ENCODE data around the gene CD96. TPM values are rescaled to one million over a fixed set of nuclear protein-coding genes. Genes with fewer than 3 reads are reported as not detected.

Gene CD96
- total and polyA plus RNA-seq, 2 donors (not counting 1 experiment from before 2014, with no cell fraction given), result 0.10 TPM; not detected in 1

DNA sequence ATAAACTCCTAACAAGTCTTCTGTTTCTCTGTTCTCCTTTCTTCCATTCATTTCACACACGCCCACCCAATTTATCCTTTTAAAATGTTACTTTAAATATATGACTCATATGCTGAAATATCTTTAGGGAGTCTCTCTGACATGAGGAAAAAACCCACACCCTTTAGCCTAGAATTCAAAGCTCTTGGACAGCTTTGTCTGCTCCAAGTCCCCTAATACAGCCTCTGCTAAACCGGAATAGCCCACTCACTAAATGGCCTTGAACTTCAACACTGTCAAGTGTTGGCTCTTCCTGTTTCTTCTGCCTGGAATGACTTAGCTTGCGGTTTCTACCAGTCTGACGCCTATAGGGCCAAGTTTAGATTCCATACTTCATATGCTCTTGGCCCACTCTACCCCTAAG is 3.3 kb upstream of the CD96 start:
- Histone ChIP-seq H3K9me3 (ENCODE audit: control insufficient read depth, insufficient read depth, low read depth, low read length) (no peaks in the 10 kb centered on the region), H3K27ac (ENCODE audit: insufficient read depth, low read length) (no peak overlapping the region), H3K79me2 (ENCODE audit: control insufficient read depth, insufficient read depth, low read length) (no peaks in the 10 kb centered on the region), H2AFZ (ENCODE audit: low read length) (peak overlapping the region; percentile 21), H3K4me3 (replicated peaks in 1 of 4; ENCODE audit: control extremely low read depth in 1 of 4, insufficient read depth in 1 of 4, low read depth in 3 of 4, low read length in 4 of 4) (no peak overlapping the region), H3K4me1 (ENCODE audit: control insufficient read depth, extremely low read depth, insufficient read depth, low read length) (peaks cover 7% of the 10 kb centered on the region), H3K9ac (ENCODE audit: insufficient read depth, low read length) (no peak overlapping the region), H3K4me2 (ENCODE audit: extremely low read depth, insufficient read depth, low read length) (peak overlapping the region; percentile 40), H4K20me1 (ENCODE audit: control insufficient read depth, extremely low read depth, insufficient read depth, low read length) (no peaks in the 10 kb centered on the region), H3K27me3 (ENCODE audit: control insufficient read depth, insufficient read depth, low read length) (no peaks in the 10 kb centered on the region), H3K36me3 (ENCODE audit: control insufficient read depth, insufficient read depth, low read length) (no peaks in the 10 kb centered on the region)
- peak; percentile 73 to 78 for DNase-seq (ENCODE audit: low read depth in 2 of 2)
- TF ChIP-seq, protein P1, sequence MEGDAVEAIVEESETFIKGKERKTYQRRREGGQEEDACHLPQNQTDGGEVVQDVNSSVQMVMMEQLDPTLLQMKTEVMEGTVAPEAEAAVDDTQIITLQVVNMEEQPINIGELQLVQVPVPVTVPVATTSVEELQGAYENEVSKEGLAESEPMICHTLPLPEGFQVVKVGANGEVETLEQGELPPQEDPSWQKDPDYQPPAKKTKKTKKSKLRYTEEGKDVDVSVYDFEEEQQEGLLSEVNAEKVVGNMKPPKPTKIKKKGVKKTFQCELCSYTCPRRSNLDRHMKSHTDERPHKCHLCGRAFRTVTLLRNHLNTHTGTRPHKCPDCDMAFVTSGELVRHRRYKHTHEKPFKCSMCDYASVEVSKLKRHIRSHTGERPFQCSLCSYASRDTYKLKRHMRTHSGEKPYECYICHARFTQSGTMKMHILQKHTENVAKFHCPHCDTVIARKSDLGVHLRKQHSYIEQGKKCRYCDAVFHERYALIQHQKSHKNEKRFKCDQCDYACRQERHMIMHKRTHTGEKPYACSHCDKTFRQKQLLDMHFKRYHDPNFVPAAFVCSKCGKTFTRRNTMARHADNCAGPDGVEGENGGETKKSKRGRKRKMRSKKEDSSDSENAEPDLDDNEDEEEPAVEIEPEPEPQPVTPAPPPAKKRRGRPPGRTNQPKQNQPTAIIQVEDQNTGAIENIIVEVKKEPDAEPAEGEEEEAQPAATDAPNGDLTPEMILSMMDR (conservative IDR thresholded peaks at IDR 0.05 in 1 of 2, IDR thresholded peaks at IDR 0.05 in 1 of 2; ENCODE audit: low read depth in 1 of 2, low read length in 2 of 2), result no peak
- TF ChIP-seq EZH2 (IDR thresholded peaks at IDR 0.05; ENCODE audit: low read length, missing control alignments), result no peak

DNA sequence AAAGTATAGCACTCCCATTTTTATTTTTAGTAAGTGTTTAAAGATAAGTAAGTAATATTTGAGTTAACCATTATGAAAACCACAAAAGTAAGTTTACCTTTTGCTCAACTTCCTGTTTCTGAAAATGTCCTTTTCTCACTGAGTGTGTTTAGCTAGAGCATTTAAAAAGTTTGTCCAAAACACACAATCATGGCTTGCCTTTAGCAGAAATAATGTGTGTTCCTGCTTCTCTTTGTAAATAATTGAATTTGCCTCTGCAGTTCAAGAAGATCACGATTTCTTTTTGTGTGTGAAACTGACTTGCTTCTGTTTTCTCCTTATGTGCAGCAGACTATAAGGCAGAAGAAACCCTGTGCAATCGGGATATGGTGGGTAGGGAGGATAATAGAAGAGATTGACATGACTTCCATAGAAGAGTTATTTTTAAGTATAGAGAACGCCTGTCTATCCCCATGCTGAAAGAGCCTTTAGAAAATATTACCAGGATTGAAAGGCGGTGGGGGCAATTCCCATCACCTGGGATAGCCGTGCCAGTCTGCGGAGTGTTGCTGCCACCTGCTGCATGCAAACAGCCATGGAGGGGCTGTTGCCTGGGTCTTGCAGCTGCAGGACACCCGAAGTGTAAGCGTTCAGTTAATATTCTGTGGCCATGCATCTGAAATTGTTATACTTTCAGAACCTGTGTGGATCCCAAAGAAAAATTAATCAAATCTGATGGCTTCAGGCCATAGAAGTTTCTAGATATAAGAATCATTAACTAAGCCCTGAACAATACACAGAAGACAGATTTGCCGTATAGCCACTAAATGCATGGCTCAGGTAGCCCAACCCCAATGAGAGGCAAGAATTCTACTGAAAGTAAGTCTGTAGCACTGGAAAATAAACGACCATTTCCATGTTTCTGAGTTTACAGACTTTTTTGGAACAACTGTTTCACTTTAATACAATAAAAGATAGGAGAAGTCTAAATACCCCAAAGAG is 2.4 kb upstream of the CD96 start:
- no peaks in the 10 kb centered on the region for H3K9me3 ChIP-seq (ENCODE audit: control insufficient read depth, insufficient read depth, low read depth, low read length)
- DNase-seq (ENCODE audit: low read depth in 2 of 2), result peak; percentile 60 to 61
- H4K20me1 ChIP-seq (ENCODE audit: control insufficient read depth, extremely low read depth, insufficient read depth, low read length), result no peaks in the 10 kb centered on the region
- no peaks in the 10 kb centered on the region for H3K27me3 ChIP-seq (ENCODE audit: control insufficient read depth, insufficient read depth, low read length)
- no peak overlapping the region for H3K27ac ChIP-seq (ENCODE audit: insufficient read depth, low read length)
- no peak for TF ChIP-seq EZH2 (IDR thresholded peaks at IDR 0.05; ENCODE audit: low read length, missing control alignments)
- TF ChIP-seq, protein P1 (conservative IDR thresholded peaks at IDR 0.05 in 1 of 2, IDR thresholded peaks at IDR 0.05 in 1 of 2; ENCODE audit: low read depth in 1 of 2, low read length in 2 of 2), result peak; percentile 47 to 76
- no peak overlapping the region for H2AFZ ChIP-seq (ENCODE audit: low read length)
- H3K4me2 ChIP-seq (ENCODE audit: extremely low read depth, insufficient read depth, low read length), result no peak overlapping the region
- peaks cover 7% of the 10 kb centered on the region for H3K4me1 ChIP-seq (ENCODE audit: control insufficient read depth, extremely low read depth, insufficient read depth, low read length)
- no peak overlapping the region for H3K4me3 ChIP-seq (replicated peaks in 1 of 4; ENCODE audit: control extremely low read depth in 1 of 4, insufficient read depth in 1 of 4, low read depth in 3 of 4, low read length in 4 of 4)
- H3K79me2 ChIP-seq (ENCODE audit: control insufficient read depth, insufficient read depth, low read length), result no peaks in the 10 kb centered on the region
- no peaks in the 10 kb centered on the region for H3K36me3 ChIP-seq (ENCODE audit: control insufficient read depth, insufficient read depth, low read length)
- H3K9ac ChIP-seq (ENCODE audit: insufficient read depth, low read length), result no peak overlapping the region

DNA sequence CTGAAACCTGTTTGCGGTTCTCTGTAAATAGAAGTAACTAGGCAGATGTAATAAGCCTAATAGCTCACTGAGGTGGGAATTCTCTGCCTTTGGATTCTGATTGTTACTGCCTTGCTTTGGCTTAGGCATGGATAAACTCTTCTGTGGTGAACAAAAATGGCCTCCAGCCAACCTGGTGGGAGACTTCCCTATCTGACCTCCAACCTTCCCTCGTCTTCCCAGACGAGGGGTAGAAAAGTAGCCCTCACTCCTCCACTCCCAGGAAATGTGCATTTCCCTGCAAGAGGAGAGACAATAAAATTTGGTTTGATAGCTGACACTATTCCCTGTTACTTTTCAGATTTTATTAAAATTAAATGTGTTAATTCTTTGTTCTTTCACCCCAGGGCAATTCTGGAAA is 606 bp upstream of the CD96 start:
- Histone ChIP-seq H3K36me3 (ENCODE audit: control insufficient read depth, insufficient read depth, low read length) (no peaks in the 10 kb centered on the region), H4K20me1 (ENCODE audit: control insufficient read depth, extremely low read depth, insufficient read depth, low read length) (no peaks in the 10 kb centered on the region), H3K27me3 (ENCODE audit: control insufficient read depth, insufficient read depth, low read length) (no peaks in the 10 kb centered on the region), H3K9me3 (ENCODE audit: control insufficient read depth, insufficient read depth, low read depth, low read length) (no peaks in the 10 kb centered on the region), H3K79me2 (ENCODE audit: control insufficient read depth, insufficient read depth, low read length) (no peaks in the 10 kb centered on the region), H2AFZ (ENCODE audit: low read length) (no peak overlapping the region), H3K4me2 (ENCODE audit: extremely low read depth, insufficient read depth, low read length) (no peak overlapping the region), H3K4me3 (replicated peaks in 1 of 4; ENCODE audit: control extremely low read depth in 1 of 4, insufficient read depth in 1 of 4, low read depth in 3 of 4, low read length in 4 of 4) (no peak overlapping the region), H3K4me1 (ENCODE audit: control insufficient read depth, extremely low read depth, insufficient read depth, low read length) (peaks cover 7% of the 10 kb centered on the region), H3K27ac (ENCODE audit: insufficient read depth, low read length) (no peak overlapping the region), H3K9ac (ENCODE audit: insufficient read depth, low read length) (no peak overlapping the region)
- DNase-seq (ENCODE audit: low read depth in 2 of 2), result no peak
- no peak for TF ChIP-seq EZH2 (IDR thresholded peaks at IDR 0.05; ENCODE audit: low read length, missing control alignments)
- TF ChIP-seq, protein P1 (conservative IDR thresholded peaks at IDR 0.05 in 1 of 2, IDR thresholded peaks at IDR 0.05 in 1 of 2; ENCODE audit: low read depth in 1 of 2, low read length in 2 of 2), result no peak
